ENCODE measurements around the gene PTCHD1. TPM values are rescaled to one million over a fixed set of nuclear protein-coding genes. Genes with fewer than 3 reads are reported as not detected.

The PTCHD1 gene
- total and polyA plus RNA-seq, 2 of the 4 experiments (the other 2 are of a cell fraction), result not detected

GRCh38 chrX:23381099-23382087 is 46.7 kb downstream of the PTCHD1 start:
- no peaks in the 10 kb centered on the region for H3K9me3 ChIP-seq (ENCODE audit: control insufficient read depth, insufficient read depth, low read length)
- no peak overlapping the region for H2BK15ac ChIP-seq (ENCODE audit: low read depth, low read length)
- BruUV-seq (replicated peaks), result no TSS peak
- H3K27me3 ChIP-seq (ENCODE audit: control insufficient read depth, insufficient read depth, low read length), result no peaks in the 10 kb centered on the region
- intact Hi-C loops (cut with micrococcal nuclease), result no loop called here
- ChIA-PET POLR2A (ENCODE audit: unreplicated experiment) (no interaction called here), CTCF (no interaction called here)
- dilution Hi-C loops (cut with HindIII; ENCODE audit: low sequenced_read_pairs, unreplicated experiment), result no loop called here
- TF ChIP-seq CHD1 (IDR thresholded peaks at IDR 0.05; ENCODE audit: low read depth, low read length), result no peak
- no peak for TF ChIP-seq ELK1 (IDR thresholded peaks at IDR 0.05; ENCODE audit: borderline replicate concordance, low read depth, low read length)
- TF ChIP-seq SMC3 (IDR thresholded peaks at IDR 0.05; ENCODE audit: low read depth, low read length), result no peak
- TF ChIP-seq RCOR1 (IDR thresholded peaks at IDR 0.05; ENCODE audit: insufficient replicate concordance, low read length), result no peak
- TF ChIP-seq FOS (IDR thresholded peaks at IDR 0.05; ENCODE audit: low read depth, low read length), result no peak
- TF ChIP-seq MAFK (IDR thresholded peaks at IDR 0.05; ENCODE audit: low read depth, low read length), result no peak
- no peak for TF ChIP-seq CTCF (conservative IDR thresholded peaks at IDR 0.05; ENCODE audit: low read depth, low read length)
- no peak for TF ChIP-seq RAD21 (IDR thresholded peaks at IDR 0.05; ENCODE audit: low read length)
- TF ChIP-seq MXI1 (IDR thresholded peaks at IDR 0.05; ENCODE audit: borderline replicate concordance, low read depth, low read length), result no peak
- TF ChIP-seq MAZ (IDR thresholded peaks at IDR 0.05; ENCODE audit: borderline replicate concordance, low read depth, low read length), result no peak
- TF ChIP-seq NFE2L2 (IDR thresholded peaks at IDR 0.05; ENCODE audit: low read depth, low read length), result no peak
- TF ChIP-seq BHLHE40 (IDR thresholded peaks at IDR 0.05; ENCODE audit: low read depth, low read length), result no peak
- no peak for TF ChIP-seq POLR2A (IDR thresholded peaks at IDR 0.05; ENCODE audit: low read depth, low read length)
- H3K9ac ChIP-seq (ENCODE audit: low read depth, low read length), result no peak overlapping the region
- H2BK120ac ChIP-seq (ENCODE audit: low read depth, low read length), result no peak overlapping the region
- H4K91ac ChIP-seq (ENCODE audit: insufficient read depth, low read depth, low read length), result no peak overlapping the region
- no peak overlapping the region for H3K18ac ChIP-seq (ENCODE audit: low read depth, low read length)
- H3K56ac ChIP-seq (ENCODE audit: extremely low read depth, insufficient read depth, low read length), result no peak overlapping the region
- H3K4me2 ChIP-seq (ENCODE audit: low read depth, low read length), result no peak overlapping the region
- no peak for ATAC-seq (ENCODE audit: low read depth)
- no peak for DNase-seq
- H2BK20ac ChIP-seq (ENCODE audit: low read depth, low read length), result no peak overlapping the region
- in situ Hi-C loops (cut with MboI; ENCODE audit: low sequenced_read_pairs), result no loop called here
- H4K8ac ChIP-seq (ENCODE audit: low read depth in 2 of 2, low read length in 2 of 2), result no peak overlapping the region
- H2AK5ac ChIP-seq (ENCODE audit: low read depth, low read length), result no peak overlapping the region
- no peaks in the 10 kb centered on the region for H3K9me1 ChIP-seq (ENCODE audit: insufficient read depth, low read length)
- no peak overlapping the region for H3K27ac ChIP-seq (ENCODE audit: insufficient read depth, low read length)
- no peak overlapping the region for H2BK5ac ChIP-seq (ENCODE audit: low read depth, low read length, poor library complexity, severe bottlenecking)
- no peak overlapping the region for H2AFZ ChIP-seq (replicated peaks; ENCODE audit: low read length, poor library complexity)
- no peaks in the 10 kb centered on the region for H4K20me1 ChIP-seq (ENCODE audit: insufficient read depth, low read length)
- H3K4me1 ChIP-seq (ENCODE audit: control insufficient read depth, insufficient read depth, low read length), result no peaks in the 10 kb centered on the region
- no peak overlapping the region for H2AK9ac ChIP-seq (replicated peaks; ENCODE audit: low read depth, low read length, poor library complexity)
- no peak overlapping the region for H4K5ac ChIP-seq (ENCODE audit: low read depth, low read length)
- no peaks in the 10 kb centered on the region for H3K36me3 ChIP-seq (ENCODE audit: control insufficient read depth, insufficient read depth, low read length)
- H3K4me3 ChIP-seq (ENCODE audit: insufficient read depth, low read depth, low read length), result no peak overlapping the region
- no peak overlapping the region for H3K23ac ChIP-seq (ENCODE audit: low read depth, low read length)
- H3K14ac ChIP-seq (replicated peaks; ENCODE audit: low read depth, low read length), result no peak overlapping the region
- no peak overlapping the region for H3K4ac ChIP-seq (ENCODE audit: low read depth, low read length)
- WGBS, 2 experiments (ENCODE audit: extremely low coverage in 2 of 2, insufficient read length in 1 of 2), result 54% methylated on average over 3 of the region's 19 CpGs; no CpG with 5 or more reads in 1 of the 2 experiments
- H3K79me1 ChIP-seq (ENCODE audit: low read depth in 1 of 2, low read length in 2 of 2), result no peaks in the 10 kb centered on the region
